ENCODE data around the gene TADA2B. TPM values are rescaled to one million over a fixed set of nuclear protein-coding genes. Genes with fewer than 3 reads are reported as not detected.

The TADA2B gene
- total and polyA plus RNA-seq, 2 of the 4 experiments (the other 2 are of a cell fraction) = 6.1 to 8.6 TPM

DNA sequence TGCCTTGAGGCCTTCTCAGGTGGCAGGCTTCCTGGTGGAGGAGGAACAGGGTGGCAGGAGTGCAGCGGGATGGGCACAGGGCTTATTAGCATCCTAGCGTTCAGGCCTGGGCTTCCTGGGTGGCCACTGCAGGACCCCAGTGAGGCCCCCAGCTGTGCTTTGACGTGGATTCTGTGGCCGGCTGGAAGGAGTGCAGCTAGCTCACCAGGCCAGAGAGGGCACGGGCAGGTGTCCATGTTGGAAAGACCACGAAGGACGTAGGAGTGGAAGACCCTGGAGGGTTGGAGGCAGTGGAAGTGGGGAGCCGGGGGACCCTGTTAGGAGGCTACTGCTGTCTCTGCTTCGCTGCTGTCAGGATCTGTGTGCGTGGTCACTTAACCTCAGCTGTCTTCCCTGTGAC, 13.3 kb upstream of the TADA2B start:
- Histone ChIP-seq H3K9me3 (ENCODE audit: control insufficient read depth, insufficient read depth, low read length) (no peaks in the 10 kb centered on the region), H2AFZ (replicated peaks; ENCODE audit: low read length, poor library complexity) (no peak overlapping the region), H3K9me1 (ENCODE audit: insufficient read depth, low read length) (peaks cover 26% of the 10 kb centered on the region), H3K36me3 (ENCODE audit: control insufficient read depth, insufficient read depth, low read length) (peaks cover 59% of the 10 kb centered on the region), H3K23ac (ENCODE audit: low read depth, low read length) (no peak overlapping the region), H2AK9ac (replicated peaks; ENCODE audit: low read depth, low read length, poor library complexity) (no peak overlapping the region), H3K4me2 (ENCODE audit: low read depth, low read length) (no peak overlapping the region), H2BK5ac (ENCODE audit: low read depth, low read length, poor library complexity, severe bottlenecking) (no peak overlapping the region), H3K27me3 (ENCODE audit: control insufficient read depth, insufficient read depth, low read length) (no peaks in the 10 kb centered on the region), H2BK15ac (ENCODE audit: low read depth, low read length) (no peak overlapping the region), H3K4me3 (ENCODE audit: insufficient read depth, low read depth, low read length) (no peak overlapping the region), H3K9ac (ENCODE audit: low read depth, low read length) (no peak overlapping the region), H4K8ac (ENCODE audit: low read depth in 2 of 2, low read length in 2 of 2) (no peak overlapping the region), H4K91ac (ENCODE audit: insufficient read depth, low read depth, low read length) (no peak overlapping the region), H4K5ac (ENCODE audit: low read depth, low read length) (no peak overlapping the region), H4K20me1 (ENCODE audit: insufficient read depth, low read length) (no peaks in the 10 kb centered on the region; the same call in 1 of the 2 replicates), H3K18ac (ENCODE audit: low read depth, low read length) (no peak overlapping the region), H3K4ac (ENCODE audit: low read depth, low read length) (no peak overlapping the region), H2BK120ac (ENCODE audit: low read depth, low read length) (no peak overlapping the region), H3K79me1 (ENCODE audit: low read depth in 1 of 2, low read length in 2 of 2) (peaks cover 3 to 32% of the 10 kb centered on the region in 2 experiments; a peak in 2 of 4 replicates), H2AK5ac (ENCODE audit: low read depth, low read length) (no peak overlapping the region), H3K27ac (ENCODE audit: insufficient read depth, low read length) (no peak overlapping the region), H3K4me1 (ENCODE audit: control insufficient read depth, insufficient read depth, low read length) (peaks cover 9% of the 10 kb centered on the region), H3K56ac (ENCODE audit: extremely low read depth, insufficient read depth, low read length) (no peak overlapping the region), H3K14ac (replicated peaks; ENCODE audit: low read depth, low read length) (no peak overlapping the region), H2BK20ac (ENCODE audit: low read depth, low read length) (no peak overlapping the region)
- 89% methylated on average over 5 of the region's 10 CpGs; no CpG with 5 or more reads in 1 of the 2 experiments for WGBS, 2 experiments (ENCODE audit: extremely low coverage in 2 of 2, insufficient read length in 1 of 2)
- no peak for DNase-seq
- ATAC-seq (ENCODE audit: low read depth) = no peak
- BruUV-seq (replicated peaks) = no TSS peak
- CTCF ChIA-PET = no interaction called here
- intact Hi-C loops (cut with micrococcal nuclease) = no loop called here
- POLR2A ChIA-PET (ENCODE audit: unreplicated experiment) = no interaction called here
- dilution Hi-C loops (cut with HindIII; ENCODE audit: low sequenced_read_pairs, unreplicated experiment) = no loop called here
- in situ Hi-C loops (cut with MboI; ENCODE audit: low sequenced_read_pairs) = no loop called here
- TF ChIP-seq RCOR1 (IDR thresholded peaks at IDR 0.05; ENCODE audit: insufficient replicate concordance, low read length) (no peak), CHD1 (IDR thresholded peaks at IDR 0.05; ENCODE audit: low read depth, low read length) (no peak), CEBPB (IDR thresholded peaks at IDR 0.05; ENCODE audit: low read depth, low read length) (no peak), NFE2L2 (IDR thresholded peaks at IDR 0.05; ENCODE audit: low read depth, low read length) (no peak)

Measured in IMR-90 (cell line).